Hepatocyte (in vitro differentiated cells): ENCODE measurements around the gene EFCAB3. TPM values are rescaled to one million over a fixed set of nuclear protein-coding genes. Genes with fewer than 3 reads are reported as not detected.
"Not testable (repeated sequence)": the region's sequence is repeated elsewhere in the genome, so short reads cannot be mapped to it uniquely, and the experiment has no call there.

ENCODE experiments used
- DNase-seq: peaks from one replicate; pipeline ENCODE4 v3.0.0-alpha.2; 2016; ENCODE audit warnings: low spot score
- H2AFZ ChIP-seq: fragments of 200-600 bp; sonication (generic); 2 replicates; pipeline ENCODE4 v1.6.0; 2016; ENCODE audit warnings: antibody characterized with exemption, mild to moderate bottlenecking
- H3K27ac ChIP-seq: fragments of 200-600 bp; sonication (generic); 2 replicates; pipeline ENCODE4 v1.5.1; 2016; ENCODE audit warnings: mild to moderate bottlenecking
- H3K27me3 ChIP-seq: fragments of 200-600 bp; sonication (generic); 2 replicates; pipeline ENCODE4 v1.6.1; 2016
- H3K36me3 ChIP-seq: fragments of 200-600 bp; sonication (generic); replicated peaks from 2 replicates; pipeline ENCODE4 v1.5.1; 2016; ENCODE audit warnings: low read depth; ENCODE audit not compliant: insufficient read depth
- H3K4me1 ChIP-seq: fragments of 200-600 bp; sonication (generic); 2 replicates; pipeline ENCODE4 v1.5.1; 2016; ENCODE audit warnings: mild to moderate bottlenecking, moderate library complexity; ENCODE audit not compliant: insufficient read depth
- H3K4me2 ChIP-seq: fragments of 200-600 bp; sonication (generic); 2 replicates; pipeline ENCODE4 v1.6.0; 2016
- H3K4me3 ChIP-seq: fragments of 200-600 bp; sonication (generic); 2 replicates; pipeline ENCODE4 v1.5.1; 2016; ENCODE audit warnings: mild to moderate bottlenecking
- H3K79me2 ChIP-seq: fragments of 200-600 bp; sonication (generic); 2 replicates; pipeline ENCODE4 v1.6.0; 2017; ENCODE audit warnings: mild to moderate bottlenecking
- H3K9me2 ChIP-seq: fragments of 200-600 bp; sonication (generic); replicated peaks from 2 replicates; pipeline ENCODE4 v1.6.0; 2017; ENCODE audit warnings: mild to moderate bottlenecking; ENCODE audit not compliant: insufficient read depth
- H3K9me3 ChIP-seq: fragments of 200-600 bp; sonication (generic); 2 replicates; pipeline ENCODE4 v1.5.1; 2016; ENCODE audit warnings: low read depth, mild to moderate bottlenecking
- H4K20me1 ChIP-seq: fragments of 200-600 bp; sonication (generic); 2 replicates; pipeline ENCODE4 v1.6.0; 2016; ENCODE audit warnings: mild to moderate bottlenecking; ENCODE audit not compliant: insufficient read depth, poor library complexity, severe bottlenecking
- CTCF ChIP-seq: fragments of 200-600 bp; sonication (generic); IDR thresholded peaks from 2 replicates; pipeline ENCODE4 v1.5.1; 2016; ENCODE audit warnings: antibody characterized with exemption, mild to moderate bottlenecking; ENCODE audit not compliant: poor library complexity
- EZH2 ChIP-seq: fragments of 200-600 bp; sonication (generic); IDR thresholded peaks from 2 replicates; pipeline ENCODE4 v1.6.1; 2016; ENCODE audit warnings: antibody characterized with exemption, mild to moderate bottlenecking, borderline replicate concordance
- EZH2phosphoT487 ChIP-seq: fragments of 200-600 bp; sonication (generic); IDR thresholded peaks from one replicate; pipeline ENCODE4 v1.6.1; 2018; ENCODE audit warnings: antibody characterized with exemption, mild to moderate bottlenecking, low read depth, moderate library complexity; ENCODE audit not compliant: unreplicated experiment, severe bottlenecking
- WGBS: methylation state at CpG from one replicate; pipeline ENCODE4 v1.1.6; 2016; ENCODE audit warnings: low lambda C conversion rate; ENCODE audit errors: missing lambda C conversion rate; 5-methylcytosine and 5-hydroxymethylcytosine counted together
- polyA plus RNA-seq: library from polyadenylated mRNA; unstranded; fragments of >200 nt; fragmentation: Nextera tagmentation; extraction: Ambion mirVana; gene quantifications from 2 replicates; pipeline ENCODE4 v1.2.1, GENCODE V29; 2016
- total RNA-seq: library from RNA; depleted of rRNA; stranded (reverse); fragments of >200 nt; gene quantifications from 2 replicates; pipeline ENCODE4 v1.2.3, GENCODE V29; 2014

Gene EFCAB3
- total and polyA plus RNA-seq, 2 experiments from 2014 or later, result not detected

- not testable (repeated sequence) for H3K4me3 ChIP-seq, H3K9me3 ChIP-seq, H4K20me1 ChIP-seq, DNase-seq, H3K9me2 ChIP-seq, H3K4me2 ChIP-seq, H3K36me3 ChIP-seq, H3K4me1 ChIP-seq, H3K27ac ChIP-seq, H3K79me2 ChIP-seq, H3K27me3 ChIP-seq, H2AFZ ChIP-seq
- 96% methylated on average over 6 of the region's 6 CpGs for WGBS
Measured at GRCh38 chr17:62441181-62441580, 60.8 kb downstream of the EFCAB3 start.

DNA sequence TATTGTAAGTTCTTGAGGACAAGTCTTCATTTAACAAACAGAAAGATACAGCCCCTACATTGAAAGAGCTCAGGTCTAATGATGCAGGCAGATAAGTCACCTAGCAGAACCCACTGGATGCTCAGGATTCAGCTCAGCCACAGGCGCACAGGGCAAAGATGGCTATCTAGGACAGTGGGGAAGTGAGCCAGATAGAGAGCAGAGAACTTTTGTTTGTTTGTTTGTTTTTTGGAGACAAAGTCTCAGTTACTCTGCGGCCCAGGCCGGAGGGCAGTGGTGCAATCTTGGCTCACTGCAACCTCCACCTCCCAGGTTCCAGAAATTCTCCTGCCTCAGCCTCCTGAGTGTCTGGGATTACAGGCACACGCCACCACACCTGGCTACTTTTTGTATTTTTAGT lies 63.7 kb downstream of the EFCAB3 start:
- Histone ChIP-seq H3K4me2 (no peak overlapping the region), H3K36me3 (no peaks in the 10 kb centered on the region), H3K27ac (no peak overlapping the region), H3K27me3 (no peaks in the 10 kb centered on the region), H4K20me1 (no peaks in the 10 kb centered on the region), H2AFZ (no peak overlapping the region), H3K9me3 (no peaks in the 10 kb centered on the region), H3K79me2 (no peaks in the 10 kb centered on the region), H3K4me3 (no peak overlapping the region), H3K4me1 (no peaks in the 10 kb centered on the region), H3K9me2 (no peaks in the 10 kb centered on the region)
- no peak for DNase-seq
- WGBS, result 91% methylated on average over 4 of the region's 4 CpGs
- TF ChIP-seq CTCF, result no peak
- no peak for TF ChIP-seq EZH2phosphoT487
- no peak for TF ChIP-seq EZH2

DNA sequence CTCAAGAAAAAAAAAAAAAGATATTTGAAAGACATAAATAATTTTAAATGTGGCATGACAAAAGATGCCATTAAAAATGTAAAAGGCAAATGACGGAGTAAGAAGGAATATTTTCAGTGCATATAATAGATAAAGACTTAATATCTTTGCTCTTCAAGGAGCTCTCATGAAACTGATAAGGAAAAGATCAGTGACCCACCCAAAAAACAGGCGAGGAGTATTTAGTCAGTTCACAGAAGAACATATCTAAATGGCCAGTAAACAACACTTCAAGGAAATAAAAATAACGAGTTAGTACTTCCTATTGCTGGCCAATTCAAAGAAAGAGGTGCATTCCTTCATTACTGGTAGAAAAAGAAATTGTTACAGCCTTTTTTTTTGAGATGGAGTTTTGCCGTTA lies 65.4 kb downstream of the EFCAB3 start:
- not testable (repeated sequence) for H3K9me2 ChIP-seq, H2AFZ ChIP-seq, H3K4me1 ChIP-seq, H3K36me3 ChIP-seq, H3K27ac ChIP-seq, H3K79me2 ChIP-seq, H3K4me3 ChIP-seq, H3K4me2 ChIP-seq, H3K9me3 ChIP-seq, DNase-seq, H3K27me3 ChIP-seq, H4K20me1 ChIP-seq
- WGBS, result 93% methylated on average over 4 of the region's 4 CpGs

GRCh38 chr17:62452195-62452594 lies 71.8 kb downstream of the EFCAB3 start:
- not testable (repeated sequence) for H3K27ac ChIP-seq, H2AFZ ChIP-seq, H3K4me1 ChIP-seq, H4K20me1 ChIP-seq, H3K9me3 ChIP-seq, H3K4me2 ChIP-seq, H3K36me3 ChIP-seq, H3K4me3 ChIP-seq, H3K27me3 ChIP-seq, H3K9me2 ChIP-seq, DNase-seq, H3K79me2 ChIP-seq
- 88% methylated on average over 4 of the region's 4 CpGs for WGBS

- H3K27me3 ChIP-seq, H3K79me2 ChIP-seq, H3K4me2 ChIP-seq, H4K20me1 ChIP-seq, H3K4me1 ChIP-seq, H3K4me3 ChIP-seq, H2AFZ ChIP-seq, DNase-seq, H3K9me3 ChIP-seq, H3K9me2 ChIP-seq, H3K36me3 ChIP-seq, H3K27ac ChIP-seq: not testable (repeated sequence)
- WGBS, result 87% methylated on average over 5 of the region's 5 CpGs
Measured at GRCh38 chr17:62453041-62453440, 72.7 kb downstream of the EFCAB3 start.

- not testable (repeated sequence) for H3K9me3 ChIP-seq, H3K27ac ChIP-seq, H3K79me2 ChIP-seq, H2AFZ ChIP-seq, H3K9me2 ChIP-seq, H3K4me3 ChIP-seq, DNase-seq, H3K4me1 ChIP-seq, H3K36me3 ChIP-seq, H3K4me2 ChIP-seq, H3K27me3 ChIP-seq, H4K20me1 ChIP-seq
- WGBS, result 90% methylated on average over 4 of the region's 4 CpGs
Measured at GRCh38 chr17:62453656-62454055, 73.3 kb downstream of the EFCAB3 start.

GRCh38 chr17:62454111-62454510 lies 73.8 kb downstream of the EFCAB3 start:
- H3K4me1 ChIP-seq, H3K79me2 ChIP-seq, H4K20me1 ChIP-seq, H3K4me2 ChIP-seq, H3K27me3 ChIP-seq, H2AFZ ChIP-seq, DNase-seq, H3K9me3 ChIP-seq, H3K36me3 ChIP-seq, H3K9me2 ChIP-seq, H3K27ac ChIP-seq, H3K4me3 ChIP-seq: not testable (repeated sequence)
- WGBS, result 90% methylated on average over 3 of the region's 3 CpGs
